HepG2 (cell line): ENCODE measurements around the gene LRRC3. TPM values are rescaled to one million over a fixed set of nuclear protein-coding genes. Genes with fewer than 3 reads are reported as not detected.

ENCODE experiments used
- BATF2 ChIP-seq: sonication (generic); formaldehyde crosslinking; IDR thresholded peaks from 2 replicates; pipeline ENCODE4 v1.8.0; 2022; ENCODE audit warnings: mild to moderate bottlenecking, missing genetic modification reagents, moderate library complexity
- ELF1 ChIP-seq: sonication (generic); formaldehyde crosslinking; IDR thresholded peaks from 2 replicates; pipeline ENCODE4 v1.4.0; 2020; ENCODE audit warnings: missing genetic modification reagents
- FOSL2 ChIP-seq: sonication (generic); formaldehyde crosslinking; IDR thresholded peaks from 2 replicates; pipeline ENCODE4 v1.4.0; 2020; ENCODE audit warnings: missing genetic modification reagents
- HOXA9 ChIP-seq: sonication (generic); formaldehyde crosslinking; IDR thresholded peaks from 2 replicates; pipeline ENCODE4 v1.8.1; 2022; ENCODE audit warnings: missing genetic modification reagents, mild to moderate bottlenecking, moderate library complexity, borderline replicate concordance
- KAT7 ChIP-seq: IDR thresholded peaks from 2 replicates; pipeline ENCODE4 v1.6.1; 2018; ENCODE audit warnings: borderline replicate concordance, missing compliant biosample characterization
- KDM3A ChIP-seq: IDR thresholded peaks from 2 replicates; pipeline ENCODE4 v1.6.1; 2018; ENCODE audit warnings: low read depth, missing compliant biosample characterization
- ZBTB7B ChIP-seq: sonication (generic); formaldehyde crosslinking; IDR thresholded peaks from 2 replicates; pipeline ENCODE4 v1.4.0; 2020; ENCODE audit warnings: missing genetic modification reagents
- ZNF264 ChIP-seq: sonication (generic); formaldehyde crosslinking; IDR thresholded peaks from 2 replicates; pipeline ENCODE4 v1.4.0; 2020; ENCODE audit warnings: missing genetic modification reagents
- ZNF383 ChIP-seq: sonication (generic); formaldehyde crosslinking; IDR thresholded peaks from 2 replicates; pipeline ENCODE4 v1.4.0; 2020; ENCODE audit warnings: missing genetic modification reagents, mild to moderate bottlenecking, borderline replicate concordance
- ZNF407 ChIP-seq: sonication (generic); formaldehyde crosslinking; IDR thresholded peaks from one replicate; pipeline ENCODE4 v1.5.1; 2020; ENCODE audit warnings: mild to moderate bottlenecking, missing genetic modification reagents; ENCODE audit errors: not compliant biosample characterization
- ZNF800 ChIP-seq: sonication (generic); formaldehyde crosslinking; IDR thresholded peaks from 2 replicates; pipeline ENCODE4 v1.4.0; 2020; ENCODE audit warnings: missing genetic modification reagents
- polyA plus RNA-seq, 8 experiments: library from polyadenylated mRNA; depleted of rRNA in 3 of 8; stranded (reverse) in 7 of 8; unstranded in 1 of 8; fragments of >200 nt; fragmentation: Illumina TruSeq in 4 of 8; extraction: Trizol in 4 of 8; gene quantifications; 2 replicates each; pipeline versions ENCODE4 v1.2.1 to v1.2.3, GENCODE V29; 2011 to 2016; ENCODE audit warnings: low read depth in 4 of 8, missing spikeins in 1 of 8, mixed read lengths in 1 of 8; ENCODE audit not compliant: insufficient read depth in 1 of 8
- total RNA-seq, 5 experiments: library from RNA; depleted of rRNA; stranded (reverse); fragments of >200 nt; fragmentation: Illumina TruSeq; extraction: Trizol; gene quantifications; 2 replicates each; pipeline ENCODE4 v1.2.3, GENCODE V29; 2016; ENCODE audit warnings: low read depth in 1 of 5
- TF ChIP-seq, protein P1 (sequence below): sonication (generic); formaldehyde crosslinking; IDR thresholded peaks from 2 replicates; pipeline ENCODE4 v1.9.0; 2022; ENCODE audit warnings: low read depth, missing genetic modification reagents

The LRRC3 gene
- total and polyA plus RNA-seq, 2 of the 13 experiments (the other 11 are each of a cell fraction or from before 2014, with no cell fraction given) = 4.8 to 16.5 TPM

DNA sequence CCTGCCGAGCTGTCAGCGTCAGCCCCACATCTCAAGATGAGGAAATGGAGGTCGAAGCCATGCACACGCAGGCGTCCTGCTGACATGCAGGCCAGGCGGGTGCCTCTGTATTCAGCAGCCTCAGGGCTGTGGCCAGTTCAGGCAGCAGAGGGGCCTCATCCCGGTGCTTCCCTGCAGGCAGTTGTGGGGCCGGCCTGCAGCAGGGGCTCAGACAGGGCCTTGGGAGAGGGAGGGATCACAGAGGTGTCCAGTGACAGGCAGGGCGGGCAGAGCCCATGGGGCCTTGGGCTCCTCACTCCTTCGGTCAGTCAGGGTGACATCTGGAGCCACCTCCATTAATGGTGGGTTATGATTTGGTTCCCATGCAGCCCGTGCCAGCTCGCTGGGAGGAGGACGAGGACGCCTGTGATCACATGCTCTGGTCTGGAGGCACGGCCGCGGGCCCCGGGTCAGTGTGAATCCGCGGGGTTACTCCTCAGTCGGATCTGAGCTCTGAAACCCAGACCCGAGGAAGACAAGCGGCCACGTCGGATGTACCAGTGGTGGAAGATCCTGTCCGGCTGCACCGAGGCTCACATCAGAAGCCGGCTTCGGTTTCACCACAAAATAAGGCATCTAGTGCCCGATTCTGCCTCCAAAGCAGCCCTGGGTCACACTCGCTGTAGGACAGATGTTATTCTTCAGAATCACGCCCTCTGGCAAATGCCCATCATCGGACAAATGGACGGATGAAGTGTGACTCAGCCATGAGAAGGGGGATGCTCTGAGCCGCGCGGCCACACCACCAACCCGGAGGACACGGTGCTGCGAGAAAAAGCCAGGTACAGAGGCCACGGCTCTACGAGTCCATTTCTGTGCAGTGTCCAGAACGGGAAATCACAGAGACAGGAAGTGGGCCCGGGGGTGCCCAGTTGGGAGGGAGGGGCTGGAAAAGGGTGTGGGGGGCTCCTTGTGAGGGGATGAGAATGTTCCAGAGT lies 51.3 kb downstream of the LRRC3 start (continued):
- TF ChIP-seq ZNF264 (peak; percentile 55; the same call in 1 of the 2 replicates), ZBTB7B (CRISPR knock-in tag) (peak; percentile 9; the same call in 1 of the 2 replicates), KDM3A (CRISPR knock-in tag) (no peak), ZNF800 (CRISPR knock-in tag) (no peak), KAT7 (CRISPR knock-in tag) (no peak), BATF2 (CRISPR knock-in tag) (no peak), ZNF383 (CRISPR knock-in tag) (no peak), ZNF407 (CRISPR knock-in tag) (no peak), ELF1 (CRISPR knock-in tag) (no peak), HOXA9 (no peak), FOSL2 (CRISPR knock-in tag) (no peak)
- TF ChIP-seq, protein P1, sequence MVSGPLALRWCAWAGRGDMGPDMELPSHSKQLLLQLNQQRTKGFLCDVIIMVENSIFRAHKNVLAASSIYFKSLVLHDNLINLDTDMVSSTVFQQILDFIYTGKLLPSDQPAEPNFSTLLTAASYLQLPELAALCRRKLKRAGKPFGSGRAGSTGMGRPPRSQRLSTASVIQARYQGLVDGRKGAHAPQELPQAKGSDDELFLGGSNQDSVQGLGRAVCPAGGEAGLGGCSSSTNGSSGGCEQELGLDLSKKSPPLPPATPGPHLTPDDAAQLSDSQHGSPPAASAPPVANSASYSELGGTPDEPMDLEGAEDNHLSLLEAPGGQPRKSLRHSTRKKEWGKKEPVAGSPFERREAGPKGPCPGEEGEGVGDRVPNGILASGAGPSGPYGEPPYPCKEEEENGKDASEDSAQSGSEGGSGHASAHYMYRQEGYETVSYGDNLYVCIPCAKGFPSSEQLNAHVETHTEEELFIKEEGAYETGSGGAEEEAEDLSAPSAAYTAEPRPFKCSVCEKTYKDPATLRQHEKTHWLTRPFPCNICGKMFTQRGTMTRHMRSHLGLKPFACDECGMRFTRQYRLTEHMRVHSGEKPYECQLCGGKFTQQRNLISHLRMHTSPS (CRISPR knock-in tag) = no peak
